ENCODE data around the gene PCDH12. TPM values are rescaled to one million over a fixed set of nuclear protein-coding genes. Genes with fewer than 3 reads are reported as not detected.

Gene PCDH12
- total RNA-seq (10 to 100 TPM in 1 of 2 donors, 1 to 10 TPM in 1; 9.8 to 15.6 TPM), polyA plus RNA-seq (ENCODE audit: insufficient read length in 6 of 6) (10 to 100 TPM; 35.4 to 42.7 (median 39.0) TPM)
- long read RNA-seq, donor 1, full-length matches to known transcripts, result 13 of 23 reads
- long read RNA-seq, donor 1, partial matches to known transcripts, result 10 of 23 reads
- long read RNA-seq, donor 1, other reads (novel, unspliced or antisense), result 0 of 23 reads
- long read RNA-seq, donor 2, full-length matches to known transcripts, result 13 of 18 reads
- long read RNA-seq, donor 2, partial matches to known transcripts, result 5 of 18 reads
- long read RNA-seq, donor 2, other reads (novel, unspliced or antisense), result 0 of 18 reads
- long read RNA-seq, donor 3, full-length matches to known transcripts, result 18 of 44 reads
- long read RNA-seq, donor 3, partial matches to known transcripts, result 26 of 44 reads
- long read RNA-seq, donor 3, other reads (novel, unspliced or antisense), result 0 of 44 reads
- long read RNA-seq, donor 4, full-length matches to known transcripts, result 2 of 2 reads
- long read RNA-seq, donor 4, partial matches to known transcripts, result 0 of 2 reads
- long read RNA-seq, donor 4, other reads (novel, unspliced or antisense), result 0 of 2 reads
- long read RNA-seq, donor 5, full-length matches to known transcripts, result 9 of 9 reads
- long read RNA-seq, donor 5, partial matches to known transcripts, result 0 of 9 reads
- long read RNA-seq, donor 5, other reads (novel, unspliced or antisense), result 0 of 9 reads
- long read RNA-seq, donor 6, full-length matches to known transcripts, result 11 of 11 reads
- long read RNA-seq, donor 6, partial matches to known transcripts, result 0 of 11 reads
- long read RNA-seq, donor 6, other reads (novel, unspliced or antisense), result 0 of 11 reads
- long read RNA-seq, donor 7, full-length matches to known transcripts, result 10 of 10 reads
- long read RNA-seq, donor 7, partial matches to known transcripts, result 0 of 10 reads
- long read RNA-seq, donor 7, other reads (novel, unspliced or antisense), result 0 of 10 reads
- long read RNA-seq, donor 8, full-length matches to known transcripts, result 16 of 26 reads
- long read RNA-seq, donor 8, partial matches to known transcripts, result 10 of 26 reads
- long read RNA-seq, donor 8, other reads (novel, unspliced or antisense), result 0 of 26 reads
- long read RNA-seq, donor 9, result 0 reads
- long read RNA-seq, donor 10, full-length matches to known transcripts, result 2 of 2 reads
- long read RNA-seq, donor 10, partial matches to known transcripts, result 0 of 2 reads
- long read RNA-seq, donor 10, other reads (novel, unspliced or antisense), result 0 of 2 reads
- long read RNA-seq, donor 11, full-length matches to known transcripts, result 3 of 3 reads
- long read RNA-seq, donor 11, partial matches to known transcripts, result 0 of 3 reads
- long read RNA-seq, donor 11, other reads (novel, unspliced or antisense), result 0 of 3 reads
- long read RNA-seq, donor 12, full-length matches to known transcripts, result 8 of 8 reads
- long read RNA-seq, donor 12, partial matches to known transcripts, result 0 of 8 reads
- long read RNA-seq, donor 12, other reads (novel, unspliced or antisense), result 0 of 8 reads

GRCh38 chr5:141958113-141958512, at the start of gene PCDH12:
PCDH12 (minus strand) TSS chr5:141958202; CDS start chr5:141957851, 351 bp downstream.
- Histone ChIP-seq H3K4me1 (peaks cover 9 to 58% of the 10 kb centered on the region in 2 donors), H3K27ac (peak within 1 kb of the TSS; percentile 33 to 69), H3K27me3 (no peaks in the 10 kb centered on the region), H3K4me3 (peak within 1 kb of the TSS; percentile 15 to 31), H3K36me3 (no peaks in the 10 kb centered on the region), H3K9me3 (no peaks in the 10 kb centered on the region)
- DNase-seq (peak in 3 of 4 donors; percentile 39 to 80 (median 72)), ATAC-seq (peak; percentile 33)
- intact Hi-C loops (cut with DNase I), result loop anchor here in 1 of 2 donors (10.0 kb wide), 1 partner anchor 73 kb away; no protein-coding TSS in a partner anchor
- TF ChIP-seq CTCF (IDR thresholded peaks at IDR 0.05), result no peak

GRCh38 chr5:142007237-142007544, 49.2 kb upstream of the PCDH12 start:
- peaks cover 0 to 68% of the 10 kb centered on the region in 2 donors for H3K36me3 ChIP-seq
- H3K4me3 ChIP-seq, result no peak overlapping the region
- no peak for TF ChIP-seq CTCF (IDR thresholded peaks at IDR 0.05)
- peak overlapping the region in 1 of 2 donors; percentile 33 for H3K27ac ChIP-seq
- DNase-seq, result no peak
- no peaks in the 10 kb centered on the region for H3K9me3 ChIP-seq
- ATAC-seq, result no peak
- H3K4me1 ChIP-seq, result peaks cover 0 to 17% of the 10 kb centered on the region in 2 donors
- intact Hi-C loops (cut with DNase I), result no loop called here
- H3K27me3 ChIP-seq, result no peaks in the 10 kb centered on the region

GRCh38 chr5:142006363-142007236, 48.6 kb upstream of the PCDH12 start:
- Histone ChIP-seq H3K4me1 (peaks cover 0 to 11% of the 10 kb centered on the region in 2 donors), H3K27ac (peak overlapping the region in 1 of 2 donors; percentile 33), H3K9me3 (no peaks in the 10 kb centered on the region), H3K36me3 (peaks cover 0 to 74% of the 10 kb centered on the region in 2 donors), H3K27me3 (no peaks in the 10 kb centered on the region), H3K4me3 (no peak overlapping the region)
- intact Hi-C loops (cut with DNase I), result no loop called here
- no peak for DNase-seq
- ATAC-seq, result no peak
- TF ChIP-seq CTCF (IDR thresholded peaks at IDR 0.05), result no peak

GRCh38 chr5:142003266-142003800, 45.3 kb upstream of the PCDH12 start:
- no peak overlapping the region for H3K27ac ChIP-seq
- peaks cover 0 to 92% of the 10 kb centered on the region in 2 donors for H3K36me3 ChIP-seq
- H3K4me3 ChIP-seq, result no peak overlapping the region
- H3K27me3 ChIP-seq, result no peaks in the 10 kb centered on the region
- H3K4me1 ChIP-seq, result peaks cover 0 to 8% of the 10 kb centered on the region in 2 donors
- no peak for TF ChIP-seq CTCF (IDR thresholded peaks at IDR 0.05)
- ATAC-seq (no peak), DNase-seq (no peak)
- intact Hi-C loops (cut with DNase I), result no loop called here
- H3K9me3 ChIP-seq, result no peaks in the 10 kb centered on the region

Data from left lung (tissue), 14 donors.